GM12878 (cell line): ENCODE measurements around the gene TBC1D5. TPM values are rescaled to one million over a fixed set of nuclear protein-coding genes. Genes with fewer than 3 reads are reported as not detected.
A peak's percentile ranks its signal among the peaks of the same experiment; 100 is the strongest.

ENCODE experiments used
- ATAC-seq: fragments of 200-7000 bp; cut with Tn5 transposase; 3 replicates; pipeline ENCODE4 v1.9.1; 2020; ENCODE audit warnings: mild to moderate bottlenecking, moderate library complexity
- BruUV-seq: library from RNA; stranded (reverse); fragments of 400-500 nt; replicated peaks from 2 replicates; lab custom pipeline; 2021; lab: Mats Ljungman, UMichigan
- CTCF ChIA-PET: fragments of 300-600 bp; sonication (Branson Sonifier 250); formaldehyde crosslinking; extraction: SDS; loops from one replicate; lab custom pipeline; 2021; ENCODE audit warnings: inconsistent platforms; lab: Yijun Ruan, JAX
- POLR2A ChIA-PET: fragments of 350-600 bp; formaldehyde crosslinking; extraction: SDS; loops from one replicate; lab custom pipeline; 2021; ENCODE audit warnings: inconsistent platforms; lab: Charles Lee
- RAD21 ChIA-PET: fragments of 300-600 bp; sonication (Branson Sonifier 250); formaldehyde crosslinking; loops from one replicate; lab custom pipeline; 2023; ENCODE audit warnings: antibody characterized with exemption; ENCODE audit not compliant: unreplicated experiment; lab: Charles Lee
- SMC1A ChIA-PET: fragments of 300-600 bp; sonication (Branson Sonifier 250); formaldehyde crosslinking; loops from one replicate; lab custom pipeline; 2023; ENCODE audit not compliant: unreplicated experiment, uncharacterized antibody; lab: Charles Lee
- DNase-seq: peaks from one replicate; pipeline ENCODE4 v3.0.0-alpha.2; 2011; ENCODE audit warnings: low read depth, low spot score
- FAIRE-seq: peaks from 3 replicates; lab custom pipeline; 2011; peaks lifted over from hg19 to GRCh38; lab: Jason Lieb, UNC
- H2AFZ ChIP-seq: 2 replicates; pipeline ENCODE4 v1.6.0; 2011; ENCODE audit warnings: low read depth, low read length, control low read depth; ENCODE audit not compliant: control insufficient read depth
- H3K27ac ChIP-seq: 2 replicates; pipeline ENCODE4 v1.5.1; 2011; ENCODE audit warnings: control low read depth; ENCODE audit not compliant: control insufficient read depth, insufficient read depth
- H3K27me3 ChIP-seq, 2 experiments: replicated peaks in 1 of 2; 2 replicates each; pipeline versions ENCODE4 v1.6.0 to v1.6.1; 2011; ENCODE audit warnings: low read length in 1 of 2; ENCODE audit not compliant: control insufficient read depth in 2 of 2, insufficient read depth in 2 of 2
- H3K36me3 ChIP-seq, 2 experiments: 2 replicates each; pipeline ENCODE4 v1.5.1; 2011; ENCODE audit warnings: low read length in 1 of 2; ENCODE audit not compliant: control insufficient read depth in 2 of 2, insufficient read depth in 2 of 2
- H3K4me1 ChIP-seq: 2 replicates; pipeline ENCODE4 v1.6.1; 2011; ENCODE audit warnings: mild to moderate bottlenecking, low read length, moderate library complexity, mixed read lengths; ENCODE audit not compliant: control insufficient read depth, insufficient read depth
- H3K4me2 ChIP-seq: 2 replicates; pipeline ENCODE4 v1.6.0; 2011; ENCODE audit warnings: control low read depth; ENCODE audit not compliant: control insufficient read depth, insufficient read depth
- H3K4me3 ChIP-seq: fragments of 200-600 bp; sonication (generic); 2 replicates; pipeline ENCODE4 v1.5.1; 2016
- H3K79me2 ChIP-seq: 2 replicates; pipeline ENCODE4 v1.6.0; 2011; ENCODE audit warnings: low read length; ENCODE audit not compliant: control insufficient read depth, insufficient read depth
- H3K9ac ChIP-seq: 2 replicates; pipeline ENCODE4 v1.8.0; 2011; ENCODE audit warnings: low read length, control low read depth, mixed read lengths; ENCODE audit not compliant: control insufficient read depth, insufficient read depth
- H3K9me3 ChIP-seq: replicated peaks from 3 replicates; pipeline ENCODE4 v1.5.1; 2011; ENCODE audit warnings: mild to moderate bottlenecking, low read length; ENCODE audit not compliant: control insufficient read depth, insufficient read depth
- H4K20me1 ChIP-seq: 2 replicates; pipeline ENCODE4 v1.6.0; 2011; ENCODE audit not compliant: control insufficient read depth, insufficient read depth
- BCL11A ChIP-seq: IDR thresholded peaks from 2 replicates; pipeline ENCODE4 v1.6.1; 2011; ENCODE audit warnings: low read depth, low read length
- KDM1A ChIP-seq: fragments of 200-600 bp; sonication (generic); IDR thresholded peaks from 2 replicates; pipeline ENCODE4 v1.6.1; 2016; ENCODE audit warnings: borderline replicate concordance
- NBN ChIP-seq: fragments of 450-650 bp; IDR thresholded peaks from 2 replicates; pipeline ENCODE4 v1.6.1; 2016
- NFIC ChIP-seq: IDR thresholded peaks from 2 replicates; pipeline ENCODE4 v1.6.1; 2012; ENCODE audit warnings: low read depth, mild to moderate bottlenecking, inconsistent platforms, low read length, moderate library complexity
- POU2F2 ChIP-seq: IDR thresholded peaks from 3 replicates; pipeline ENCODE4 v1.6.1; 2011; ENCODE audit warnings: low read depth, mild to moderate bottlenecking, low read length, borderline replicate concordance
- SIN3A ChIP-seq: IDR thresholded peaks from 2 replicates; pipeline ENCODE4 v1.6.1; 2012; ENCODE audit warnings: low read depth, low read length, improper control_type of control experiment
- SREBF1 ChIP-seq: IDR thresholded peaks from 2 replicates; pipeline ENCODE4 v1.6.1; 2012; ENCODE audit warnings: mild to moderate bottlenecking, low read length
- STAT3 ChIP-seq: IDR thresholded peaks from 2 replicates; pipeline ENCODE4 v1.6.1; 2011; ENCODE audit warnings: low read depth, low read length, improper control_type of control experiment
- WGBS: methylation state at CpG from one replicate; pipeline ENCODE4 v1.1.6; 2016; ENCODE audit warnings: low lambda C conversion rate; ENCODE audit not compliant: insufficient replicate concordance, insufficient coverage; ENCODE audit errors: missing lambda C conversion rate; 5-methylcytosine and 5-hydroxymethylcytosine counted together
- in situ Hi-C: fragments of 300-500 bp; cut with MboI; formaldehyde crosslinking; loops from 9 replicates; pipeline ENCODE4 v1.14.3; 2018; ENCODE audit warnings: mixed read lengths
- intact Hi-C: fragments of 100-400 bp; cut with micrococcal nuclease; formaldehyde crosslinking; loops from one replicate; pipeline ENCODE4 v1.14.2; 2022; ENCODE audit not compliant: unreplicated experiment
- polyA plus RNA-seq, 11 experiments: library from polyadenylated mRNA; depleted of rRNA in 4 of 11; unstranded in 6 of 11; stranded (reverse) in 5 of 11; fragments of >200 nt; fragmentation: Nextera tagmentation in 4 of 11; fragmentation: Illumina TruSeq in 1 of 11; extraction: Ambion mirVana in 4 of 11; extraction: Trizol in 1 of 11; gene quantifications; 1 replicate in 1 of 11; 2 replicates in 10 of 11; pipeline versions ENCODE4 v1.2.1 to v1.2.3, GENCODE V29; 2011 to 2016; ENCODE audit warnings: inconsistent platforms in 2 of 11, missing spikeins in 2 of 11, low read depth in 1 of 11
- total RNA-seq, 4 experiments: library from RNA; depleted of rRNA in 3 of 4; stranded (reverse); fragments of >200 nt in 3 of 4; fragmentation: Illumina TruSeq in 1 of 4; extraction: Trizol in 1 of 4; gene quantifications; 2 replicates each; pipeline versions ENCODE4 v1.2.1 to v1.2.3, GENCODE V29; 2013 to 2021
- TF ChIP-seq, protein P1 (sequence below): IDR thresholded peaks from 2 replicates; pipeline ENCODE4 v1.6.1; 2012; ENCODE audit warnings: mild to moderate bottlenecking, low read depth, low read length
- TF ChIP-seq, protein P2 (sequence below): fragments of 450-650 bp; formaldehyde crosslinking; IDR thresholded peaks from 2 replicates; pipeline ENCODE4 v1.4.0; 2022; ENCODE audit warnings: mild to moderate bottlenecking, moderate library complexity

The TBC1D5 gene
- total and polyA plus RNA-seq, 10 of the 15 experiments (the other 5 are each of a cell fraction or from before 2014, with no cell fraction given), result 5.5 to 61.0 (median 43.8) TPM

DNA sequence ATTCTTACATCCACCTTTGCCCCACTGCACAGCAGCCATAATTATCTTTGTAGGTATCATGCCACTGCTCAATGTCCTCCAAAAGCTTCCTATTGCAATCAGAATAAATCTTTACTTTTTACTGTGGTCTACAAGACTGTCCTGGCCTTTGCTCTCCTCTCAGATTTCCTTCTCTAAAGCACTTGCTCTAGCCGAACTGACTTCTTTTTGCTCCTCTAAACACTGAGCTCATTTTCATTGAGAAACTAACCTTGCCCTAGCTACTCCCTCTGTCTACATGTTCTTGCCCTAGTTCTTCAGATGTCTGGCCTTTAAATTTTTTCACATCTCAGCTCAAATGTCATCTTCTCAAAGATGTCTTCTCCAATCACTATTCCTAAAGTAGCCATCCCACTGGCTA, 342.8 kb downstream of the TBC1D5 start:
- RAD21 ChIA-PET, result interaction anchor here (0.6 to 3.9 kb wide), 7 partner anchors 15 to 803 kb away, joined by 3 to 14 read pairs (median 3); no protein-coding TSS in a partner anchor
- peaks cover 0 to 2% of the 10 kb centered on the region in 2 experiments; a peak in 1 of 4 replicates for H3K36me3 ChIP-seq
- TF ChIP-seq STAT3 (0 out of 2 replicates have a peak, but pooled peaks have one; percentile 6), NFIC (0 out of 2 replicates have a peak, but pooled peaks have one; percentile 3), POU2F2 (0 out of 3 replicates have a peak, but pooled peaks have one; percentile 1), NBN (0 out of 2 replicates have a peak, but pooled peaks have one; percentile 51), KDM1A (no peak), SIN3A (no peak), BCL11A (no peak), SREBF1 (no peak)
- TF ChIP-seq, protein P1, sequence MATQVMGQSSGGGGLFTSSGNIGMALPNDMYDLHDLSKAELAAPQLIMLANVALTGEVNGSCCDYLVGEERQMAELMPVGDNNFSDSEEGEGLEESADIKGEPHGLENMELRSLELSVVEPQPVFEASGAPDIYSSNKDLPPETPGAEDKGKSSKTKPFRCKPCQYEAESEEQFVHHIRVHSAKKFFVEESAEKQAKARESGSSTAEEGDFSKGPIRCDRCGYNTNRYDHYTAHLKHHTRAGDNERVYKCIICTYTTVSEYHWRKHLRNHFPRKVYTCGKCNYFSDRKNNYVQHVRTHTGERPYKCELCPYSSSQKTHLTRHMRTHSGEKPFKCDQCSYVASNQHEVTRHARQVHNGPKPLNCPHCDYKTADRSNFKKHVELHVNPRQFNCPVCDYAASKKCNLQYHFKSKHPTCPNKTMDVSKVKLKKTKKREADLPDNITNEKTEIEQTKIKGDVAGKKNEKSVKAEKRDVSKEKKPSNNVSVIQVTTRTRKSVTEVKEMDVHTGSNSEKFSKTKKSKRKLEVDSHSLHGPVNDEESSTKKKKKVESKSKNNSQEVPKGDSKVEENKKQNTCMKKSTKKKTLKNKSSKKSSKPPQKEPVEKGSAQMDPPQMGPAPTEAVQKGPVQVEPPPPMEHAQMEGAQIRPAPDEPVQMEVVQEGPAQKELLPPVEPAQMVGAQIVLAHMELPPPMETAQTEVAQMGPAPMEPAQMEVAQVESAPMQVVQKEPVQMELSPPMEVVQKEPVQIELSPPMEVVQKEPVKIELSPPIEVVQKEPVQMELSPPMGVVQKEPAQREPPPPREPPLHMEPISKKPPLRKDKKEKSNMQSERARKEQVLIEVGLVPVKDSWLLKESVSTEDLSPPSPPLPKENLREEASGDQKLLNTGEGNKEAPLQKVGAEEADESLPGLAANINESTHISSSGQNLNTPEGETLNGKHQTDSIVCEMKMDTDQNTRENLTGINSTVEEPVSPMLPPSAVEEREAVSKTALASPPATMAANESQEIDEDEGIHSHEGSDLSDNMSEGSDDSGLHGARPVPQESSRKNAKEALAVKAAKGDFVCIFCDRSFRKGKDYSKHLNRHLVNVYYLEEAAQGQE, result no peak
- TF ChIP-seq, protein P2, sequence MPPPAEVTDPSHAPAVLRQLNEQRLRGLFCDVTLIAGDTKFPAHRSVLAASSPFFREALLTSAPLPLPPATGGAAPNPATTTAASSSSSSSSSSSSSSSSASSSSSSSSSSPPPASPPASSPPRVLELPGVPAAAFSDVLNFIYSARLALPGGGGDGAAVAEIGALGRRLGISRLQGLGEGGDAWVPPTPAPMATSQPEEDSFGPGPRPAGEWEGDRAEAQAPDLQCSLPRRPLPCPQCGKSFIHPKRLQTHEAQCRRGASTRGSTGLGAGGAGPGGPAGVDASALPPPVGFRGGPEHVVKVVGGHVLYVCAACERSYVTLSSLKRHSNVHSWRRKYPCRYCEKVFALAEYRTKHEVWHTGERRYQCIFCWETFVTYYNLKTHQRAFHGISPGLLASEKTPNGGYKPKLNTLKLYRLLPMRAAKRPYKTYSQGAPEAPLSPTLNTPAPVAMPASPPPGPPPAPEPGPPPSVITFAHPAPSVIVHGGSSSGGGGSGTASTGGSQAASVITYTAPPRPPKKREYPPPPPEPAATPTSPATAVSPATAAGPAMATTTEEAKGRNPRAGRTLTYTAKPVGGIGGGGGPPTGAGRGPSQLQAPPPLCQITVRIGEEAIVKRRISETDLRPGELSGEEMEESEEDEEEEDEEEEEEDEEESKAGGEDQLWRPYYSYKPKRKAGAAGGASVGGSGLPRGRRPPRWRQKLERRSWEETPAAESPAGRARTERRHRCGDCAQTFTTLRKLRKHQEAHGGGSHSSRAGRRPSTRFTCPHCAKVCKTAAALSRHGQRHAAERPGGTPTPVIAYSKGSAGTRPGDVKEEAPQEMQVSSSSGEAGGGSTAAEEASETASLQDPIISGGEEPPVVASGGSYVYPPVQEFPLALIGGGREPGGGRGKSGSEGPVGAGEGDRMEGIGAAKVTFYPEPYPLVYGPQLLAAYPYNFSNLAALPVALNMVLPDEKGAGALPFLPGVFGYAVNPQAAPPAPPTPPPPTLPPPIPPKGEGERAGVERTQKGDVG, result no peak
- no peaks in the 10 kb centered on the region for H3K27me3 ChIP-seq
- DNase-seq (peak; percentile 26), FAIRE-seq (no peak), ATAC-seq (peak; percentile 66)
- 5% methylated on average over 1 of the region's 1 CpG for WGBS
- H3K4me3 ChIP-seq, result no peak overlapping the region
- H3K4me2 ChIP-seq, result peak overlapping the region; percentile 85
- H3K4me1 ChIP-seq, result peaks cover 15% of the 10 kb centered on the region
- H3K79me2 ChIP-seq, result no peaks in the 10 kb centered on the region
- in situ Hi-C loops, result no loop called here
- CTCF ChIA-PET, result interaction anchor here (0.8 to 4.4 kb wide), 14 partner anchors 10 to 797 kb away, joined by 3 to 21 read pairs (median 4); no protein-coding TSS in a partner anchor
- intact Hi-C loops, result no loop called here
- no peaks in the 10 kb centered on the region for H4K20me1 ChIP-seq
- no TSS peak for BruUV-seq
- SMC1A ChIA-PET, result interaction anchor here (0.6 to 3.9 kb wide), 23 partner anchors 8 to 931 kb away, joined by 3 to 35 read pairs (median 4); no protein-coding TSS in a partner anchor
- POLR2A ChIA-PET, result interaction anchor here (1.1 to 1.3 kb wide), 3 partner anchors 24 to 347 kb away, joined by 3 read pairs; no protein-coding TSS in a partner anchor
- H3K9ac ChIP-seq, result peak overlapping the region; percentile 2; the same call in 1 of the 2 replicates
- no peak overlapping the region for H2AFZ ChIP-seq
- peak overlapping the region; percentile 68 for H3K27ac ChIP-seq
- H3K9me3 ChIP-seq, result no peaks in the 10 kb centered on the region
